Activated naive CD4-positive, alpha-beta T cell treated with anti-CD3 and anti-CD28 coated beads, Interleukin-2, amount 10 ng/mL, durations not matched to agents 7 days and 5 days (primary cell): Measurements from ENCODE around the gene LRP2.

Experiments
- CTCF ChIA-PET: fragments of 350-600 bp; sonication (Branson Sonifier 250); formaldehyde crosslinking; loops from one replicate; lab custom pipeline; 2021; ENCODE audit warnings: antibody characterized with exemption; lab: Charles Lee
- DNase-seq: peaks from one replicate; pipeline ENCODE4 v3.0.0-alpha.2; 2020
- H3K27ac Mint-ChIP-seq: one replicate; pipeline ENCODE4 v1.8.0; 2021; ENCODE audit warnings: mild to moderate bottlenecking, moderate library complexity, mixed read lengths
- H3K27me3 Mint-ChIP-seq: one replicate; pipeline ENCODE4 v1.8.0; 2021; ENCODE audit warnings: mild to moderate bottlenecking, mixed read lengths
- H3K36me3 Mint-ChIP-seq: one replicate; pipeline ENCODE4 v1.8.0; 2021; ENCODE audit warnings: mixed read lengths
- H3K4me1 Mint-ChIP-seq: one replicate; pipeline ENCODE4 v1.8.0; 2021; ENCODE audit warnings: mixed read lengths
- H3K4me3 Mint-ChIP-seq: one replicate; pipeline ENCODE4 v1.8.0; 2021; ENCODE audit warnings: mild to moderate bottlenecking, moderate library complexity, mixed read lengths
- H3K9me3 Mint-ChIP-seq: one replicate; pipeline ENCODE4 v1.8.0; 2021; ENCODE audit warnings: mixed read lengths

LRP2 gene

GRCh38 chr2:169222665-169223064, 139.7 kb downstream of the LRP2 start:
- CTCF ChIA-PET: interaction anchor here (1.4 kb wide), 1 partner anchor 83 kb away, joined by 4 read pairs; no protein-coding TSS in a partner anchor
- H3K27me3 Mint-ChIP-seq: no peaks in the 10 kb centered on the region
- H3K4me3 Mint-ChIP-seq: no peak overlapping the region

GRCh38 chr2:169221745-169222369, 140.5 kb downstream of the LRP2 start:
- Mint-ChIP-seq H3K27ac (no peak overlapping the region), H3K36me3 (no peaks in the 10 kb centered on the region), H3K4me3 (no peak overlapping the region), H3K9me3 (no peaks in the 10 kb centered on the region), H3K27me3 (no peaks in the 10 kb centered on the region), H3K4me1 (no peaks in the 10 kb centered on the region)
- CTCF ChIA-PET: interaction anchor here (0.8 to 2.8 kb wide), 3 partner anchors 80 to 112 kb away, joined by 4 to 12 read pairs (median 4); no protein-coding TSS in a partner anchor
- DNase-seq: no peak

More at GRCh38 chr2:169222665-169223064, 139.7 kb downstream of the LRP2 start:
- Mint-ChIP-seq H3K27ac (no peak overlapping the region), H3K36me3 (no peaks in the 10 kb centered on the region), H3K4me1 (no peaks in the 10 kb centered on the region), H3K9me3 (no peaks in the 10 kb centered on the region)
- DNase-seq: no peak

GRCh38 chr2:169210917-169211316, 151.4 kb downstream of the LRP2 start:
- Mint-ChIP-seq H3K4me3 (no peak overlapping the region), H3K4me1 (no peaks in the 10 kb centered on the region), H3K27ac (no peak overlapping the region), H3K27me3 (no peaks in the 10 kb centered on the region), H3K9me3 (no peaks in the 10 kb centered on the region), H3K36me3 (no peaks in the 10 kb centered on the region)
- CTCF ChIA-PET: interaction anchor here (0.9 kb wide), 1 partner anchor 72 kb away, joined by 3 read pairs; no protein-coding TSS in a partner anchor
- no peak for DNase-seq

- Mint-ChIP-seq H3K27ac (no peak overlapping the region), H3K36me3 (no peaks in the 10 kb centered on the region), H3K4me1 (no peaks in the 10 kb centered on the region), H3K4me3 (no peak overlapping the region), H3K9me3 (no peaks in the 10 kb centered on the region), H3K27me3 (peaks cover 3% of the 10 kb centered on the region)
- no peak for DNase-seq
- CTCF ChIA-PET: no interaction called here
These were observed 154.3 kb downstream of the LRP2 start for GRCh38 chr2:169208026-169208425.

- no peak for DNase-seq
- H3K27me3 Mint-ChIP-seq: peaks cover 6% of the 10 kb centered on the region
- CTCF ChIA-PET: no interaction called here
These were observed 157.2 kb downstream of the LRP2 start for GRCh38 chr2:169205176-169205575.

GRCh38 chr2:169203952-169204351, 158.4 kb downstream of the LRP2 start:
- Mint-ChIP-seq H3K4me3 (no peak overlapping the region), H3K27ac (no peak overlapping the region), H3K36me3 (no peaks in the 10 kb centered on the region), H3K27me3 (peaks cover 6% of the 10 kb centered on the region), H3K4me1 (no peaks in the 10 kb centered on the region), H3K9me3 (no peaks in the 10 kb centered on the region)
- CTCF ChIA-PET: no interaction called here
- no peak for DNase-seq

More at GRCh38 chr2:169205176-169205575, 157.2 kb downstream of the LRP2 start:
- Mint-ChIP-seq H3K27ac (no peak overlapping the region), H3K4me1 (no peaks in the 10 kb centered on the region), H3K9me3 (no peaks in the 10 kb centered on the region), H3K36me3 (no peaks in the 10 kb centered on the region), H3K4me3 (no peak overlapping the region)

- no peaks in the 10 kb centered on the region for H3K9me3 Mint-ChIP-seq
- CTCF ChIA-PET: no interaction called here
- no peaks in the 10 kb centered on the region for H3K36me3 Mint-ChIP-seq
- no peak for DNase-seq
- H3K4me1 Mint-ChIP-seq: no peaks in the 10 kb centered on the region
- H3K27ac Mint-ChIP-seq: no peak overlapping the region
- H3K27me3 Mint-ChIP-seq: peaks cover 6% of the 10 kb centered on the region
- no peak overlapping the region for H3K4me3 Mint-ChIP-seq
These were observed 161.6 kb downstream of the LRP2 start for GRCh38 chr2:169200756-169201155.

- no peak for DNase-seq
- Mint-ChIP-seq H3K27me3 (no peaks in the 10 kb centered on the region), H3K27ac (no peak overlapping the region), H3K4me1 (no peaks in the 10 kb centered on the region), H3K9me3 (no peaks in the 10 kb centered on the region), H3K4me3 (no peak overlapping the region), H3K36me3 (no peaks in the 10 kb centered on the region)
- CTCF ChIA-PET: interaction anchor here (1.6 kb wide), 1 partner anchor 51 kb away, joined by 3 read pairs; no protein-coding TSS in a partner anchor
These were observed 168.7 kb downstream of the LRP2 start for GRCh38 chr2:169193618-169194017.

GRCh38 chr2:169190197-169190775, 172.0 kb downstream of the LRP2 start:
- CTCF ChIA-PET: no interaction called here
- Mint-ChIP-seq H3K27ac (no peak overlapping the region), H3K4me1 (no peaks in the 10 kb centered on the region), H3K36me3 (no peaks in the 10 kb centered on the region), H3K4me3 (no peak overlapping the region), H3K27me3 (no peaks in the 10 kb centered on the region), H3K9me3 (no peaks in the 10 kb centered on the region)
- DNase-seq: no peak

- peaks cover 4% of the 10 kb centered on the region for H3K27me3 Mint-ChIP-seq
- no peaks in the 10 kb centered on the region for H3K4me1 Mint-ChIP-seq
- CTCF ChIA-PET: interaction anchor here (0.7 to 1.5 kb wide), 2 partner anchors 23 to 36 kb away, joined by 3 to 4 read pairs; no protein-coding TSS in a partner anchor
- no peak overlapping the region for H3K4me3 Mint-ChIP-seq
- H3K36me3 Mint-ChIP-seq: no peaks in the 10 kb centered on the region
- H3K27ac Mint-ChIP-seq: no peak overlapping the region
- no peak for DNase-seq
- no peaks in the 10 kb centered on the region for H3K9me3 Mint-ChIP-seq
These were observed 173.2 kb downstream of the LRP2 start for GRCh38 chr2:169189132-169189531.

- DNase-seq: no peak
- Mint-ChIP-seq H3K4me3 (no peak overlapping the region), H3K36me3 (no peaks in the 10 kb centered on the region), H3K27ac (no peak overlapping the region), H3K4me1 (no peaks in the 10 kb centered on the region), H3K27me3 (peaks cover 4% of the 10 kb centered on the region), H3K9me3 (no peaks in the 10 kb centered on the region)
- CTCF ChIA-PET: no interaction called here
These were observed 176.6 kb downstream of the LRP2 start for GRCh38 chr2:169185711-169186110.

GRCh38 chr2:169184074-169184473, 178.3 kb downstream of the LRP2 start:
- peaks cover 4% of the 10 kb centered on the region for H3K27me3 Mint-ChIP-seq
- no peaks in the 10 kb centered on the region for H3K4me1 Mint-ChIP-seq
- no peaks in the 10 kb centered on the region for H3K9me3 Mint-ChIP-seq
- DNase-seq: no peak
- no peaks in the 10 kb centered on the region for H3K36me3 Mint-ChIP-seq
- no peak overlapping the region for H3K4me3 Mint-ChIP-seq
- H3K27ac Mint-ChIP-seq: no peak overlapping the region
- CTCF ChIA-PET: no interaction called here

GRCh38 chr2:169182573-169182972, 179.8 kb downstream of the LRP2 start:
- H3K27me3 Mint-ChIP-seq: peaks cover 4% of the 10 kb centered on the region
- no peak for DNase-seq
- H3K36me3 Mint-ChIP-seq: no peaks in the 10 kb centered on the region
- H3K9me3 Mint-ChIP-seq: no peaks in the 10 kb centered on the region
- H3K4me3 Mint-ChIP-seq: no peak overlapping the region
- H3K4me1 Mint-ChIP-seq: no peaks in the 10 kb centered on the region
- CTCF ChIA-PET: no interaction called here
- no peak overlapping the region for H3K27ac Mint-ChIP-seq

- CTCF ChIA-PET: no interaction called here
- Mint-ChIP-seq H3K4me3 (no peak overlapping the region), H3K36me3 (no peaks in the 10 kb centered on the region), H3K4me1 (no peaks in the 10 kb centered on the region), H3K27ac (no peak overlapping the region), H3K9me3 (no peaks in the 10 kb centered on the region), H3K27me3 (peaks cover 5% of the 10 kb centered on the region)
- DNase-seq: no peak
These were observed 183.4 kb downstream of the LRP2 start for GRCh38 chr2:169178804-169179390.

- CTCF ChIA-PET: no interaction called here
- no peaks in the 10 kb centered on the region for H3K4me1 Mint-ChIP-seq
- H3K27me3 Mint-ChIP-seq: peaks cover 8% of the 10 kb centered on the region
- H3K36me3 Mint-ChIP-seq: no peaks in the 10 kb centered on the region
- no peak overlapping the region for H3K4me3 Mint-ChIP-seq
- no peak overlapping the region for H3K27ac Mint-ChIP-seq
- DNase-seq: no peak
- no peaks in the 10 kb centered on the region for H3K9me3 Mint-ChIP-seq
These were observed 184.0 kb downstream of the LRP2 start for GRCh38 chr2:169178364-169178763.
